Testis (tissue), 3 donors: ENCODE results near the gene ABCB8. TPM values are rescaled to one million over a fixed set of nuclear protein-coding genes. Genes with fewer than 3 reads are reported as not detected.
"Not testable (repeated sequence)": the region's sequence is repeated elsewhere in the genome, so short reads cannot be mapped to it uniquely, and the experiment has no call there.

Source experiments
- DNase-seq: peaks from one replicate; pipeline ENCODE4 v3.0.0-alpha.2; 2019
- H3K27ac ChIP-seq, 2 donors: fragments of 200-600 bp; sonication (generic); one replicate each; pipeline ENCODE4 v1.5.1; 2019
- H3K27me3 ChIP-seq: fragments of 200-600 bp; sonication (generic); one replicate; pipeline ENCODE4 v1.5.1; 2019
- H3K36me3 ChIP-seq: fragments of 200-600 bp; sonication (generic); one replicate; pipeline ENCODE4 v1.5.1; 2017; ENCODE audit warnings: low read depth; ENCODE audit errors: missing control alignments
- H3K4me1 ChIP-seq: fragments of 200-600 bp; sonication (generic); one replicate; pipeline ENCODE4 v1.5.1; 2019
- H3K4me3 ChIP-seq, 2 donors: fragments of 200-600 bp; sonication (generic); one replicate each; pipeline ENCODE4 v1.5.1; 2017 to 2019
- H3K9me3 ChIP-seq: fragments of 200-600 bp; sonication (generic); one replicate; pipeline ENCODE4 v1.5.1; 2017
- POLR2A ChIP-seq: fragments of 450-650 bp; IDR thresholded peaks from one replicate; pipeline ENCODE4 v1.6.1; 2017; ENCODE audit warnings: antibody characterized with exemption, mild to moderate bottlenecking, moderate library complexity
- WGBS, 2 donors: methylation state at CpG; one replicate each; pipeline ENCODE4 v1.1.5; 2018; 5-methylcytosine and 5-hydroxymethylcytosine counted together
- intact Hi-C: fragments of 100-400 bp; cut with DNase I; formaldehyde crosslinking; loops from one replicate; pipeline ENCODE4 v1.15.1; 2023; ENCODE audit warnings: low total_unique reads
- polyA plus RNA-seq: library from polyadenylated mRNA; stranded (reverse); fragments of 350-450 nt; fragmentation: Illumina TruSeq; extraction: RNeasy Lipid Tissue Mini Kit (QIAGEN cat#74804); gene quantifications from one replicate; pipeline ENCODE4 v1.2.3, GENCODE V29; 2014; ENCODE audit warnings: low read depth, low replicate concordance; ENCODE audit not compliant: insufficient read depth
- total RNA-seq, 2 donors: library from RNA; depleted of rRNA; stranded (reverse); fragments of >200 nt; gene quantifications; one replicate each; pipeline ENCODE4 v1.2.3, GENCODE V29; 2016
- TF ChIP-seq, protein P1 (sequence below), 3 experiments: fragments of 450-650 bp in 2 of 3; fragments of 200-600 bp in 1 of 3; sonication (generic) in 1 of 3; IDR thresholded peaks; one replicate each; pipeline ENCODE4 v1.5.1; 2016 to 2019; ENCODE audit warnings: antibody characterized with exemption in 3 of 3, mild to moderate bottlenecking in 2 of 3, moderate library complexity in 1 of 3

The ABCB8 gene
- total and polyA plus RNA-seq, 3 donors from 2014 or later: 34.9 to 76.8 (median 59.6) TPM

DNA sequence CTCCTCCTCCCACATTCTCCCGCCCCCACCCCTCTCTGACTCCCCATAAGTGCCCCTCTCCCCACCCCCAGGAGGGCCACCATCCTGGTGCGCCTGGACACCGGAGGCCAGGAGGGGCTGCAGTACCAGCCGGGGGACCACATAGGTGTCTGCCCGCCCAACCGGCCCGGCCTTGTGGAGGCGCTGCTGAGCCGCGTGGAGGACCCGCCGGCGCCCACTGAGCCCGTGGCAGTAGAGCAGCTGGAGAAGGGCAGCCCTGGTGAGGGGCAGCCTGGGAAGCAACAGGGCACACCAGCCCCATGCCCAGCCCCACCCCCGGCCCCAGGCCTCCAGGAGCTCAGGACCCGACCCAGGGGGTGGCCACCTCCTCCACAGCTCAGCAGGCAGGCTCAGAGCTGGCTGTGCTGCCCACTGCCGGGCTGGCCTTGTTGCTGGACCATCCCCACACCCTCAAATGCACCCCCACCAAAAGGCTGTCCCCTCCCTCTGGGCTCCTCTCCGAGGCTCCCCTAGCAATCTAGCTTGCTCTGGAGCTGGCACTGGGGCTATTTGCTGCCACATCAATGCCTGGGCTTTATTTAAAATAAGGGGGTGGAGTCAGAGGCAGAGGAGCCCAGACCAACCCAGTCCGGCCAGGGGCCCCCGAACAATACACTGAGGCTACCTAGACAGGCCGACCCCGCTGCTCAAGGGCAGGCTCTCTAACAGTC is 18.8 kb upstream of the ABCB8 start:
- WGBS, 2 donors: 51 to 76% methylated on average over 3 to 22 of the region's 22 CpGs
- Histone ChIP-seq H3K27ac (no peak overlapping the region), H3K4me3 (no peak overlapping the region), H3K4me1 (peaks cover 7% of the 10 kb centered on the region), H3K36me3 (no peaks in the 10 kb centered on the region), H3K27me3 (no peaks in the 10 kb centered on the region), H3K9me3 (no peaks in the 10 kb centered on the region)
- intact Hi-C loops: no loop called here
- TF ChIP-seq POLR2A: no peak
- TF ChIP-seq, protein P1, sequence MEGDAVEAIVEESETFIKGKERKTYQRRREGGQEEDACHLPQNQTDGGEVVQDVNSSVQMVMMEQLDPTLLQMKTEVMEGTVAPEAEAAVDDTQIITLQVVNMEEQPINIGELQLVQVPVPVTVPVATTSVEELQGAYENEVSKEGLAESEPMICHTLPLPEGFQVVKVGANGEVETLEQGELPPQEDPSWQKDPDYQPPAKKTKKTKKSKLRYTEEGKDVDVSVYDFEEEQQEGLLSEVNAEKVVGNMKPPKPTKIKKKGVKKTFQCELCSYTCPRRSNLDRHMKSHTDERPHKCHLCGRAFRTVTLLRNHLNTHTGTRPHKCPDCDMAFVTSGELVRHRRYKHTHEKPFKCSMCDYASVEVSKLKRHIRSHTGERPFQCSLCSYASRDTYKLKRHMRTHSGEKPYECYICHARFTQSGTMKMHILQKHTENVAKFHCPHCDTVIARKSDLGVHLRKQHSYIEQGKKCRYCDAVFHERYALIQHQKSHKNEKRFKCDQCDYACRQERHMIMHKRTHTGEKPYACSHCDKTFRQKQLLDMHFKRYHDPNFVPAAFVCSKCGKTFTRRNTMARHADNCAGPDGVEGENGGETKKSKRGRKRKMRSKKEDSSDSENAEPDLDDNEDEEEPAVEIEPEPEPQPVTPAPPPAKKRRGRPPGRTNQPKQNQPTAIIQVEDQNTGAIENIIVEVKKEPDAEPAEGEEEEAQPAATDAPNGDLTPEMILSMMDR (IDR thresholded peaks at IDR 0.05): no peak
- DNase-seq: no peak

DNA sequence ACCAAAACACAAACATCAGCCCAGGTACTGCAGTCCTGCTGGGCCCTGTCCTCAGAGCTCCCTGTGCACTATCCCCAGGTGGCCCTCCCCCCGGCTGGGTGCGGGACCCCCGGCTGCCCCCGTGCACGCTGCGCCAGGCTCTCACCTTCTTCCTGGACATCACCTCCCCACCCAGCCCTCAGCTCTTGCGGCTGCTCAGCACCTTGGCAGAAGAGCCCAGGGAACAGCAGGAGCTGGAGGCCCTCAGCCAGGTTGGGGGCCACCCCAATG is 18.3 kb upstream of the ABCB8 start:
- Histone ChIP-seq H3K4me3 (no peak overlapping the region), H3K27me3 (no peaks in the 10 kb centered on the region), H3K4me1 (peaks cover 7% of the 10 kb centered on the region), H3K36me3 (no peaks in the 10 kb centered on the region), H3K27ac (no peak overlapping the region), H3K9me3 (no peaks in the 10 kb centered on the region)
- WGBS, 2 donors: 48 to 54% methylated on average over 7 of the region's 7 CpGs
- intact Hi-C loops: no loop called here
- no peak for TF ChIP-seq POLR2A
- TF ChIP-seq, protein P1 (IDR thresholded peaks at IDR 0.05): no peak
- no peak for DNase-seq

DNA sequence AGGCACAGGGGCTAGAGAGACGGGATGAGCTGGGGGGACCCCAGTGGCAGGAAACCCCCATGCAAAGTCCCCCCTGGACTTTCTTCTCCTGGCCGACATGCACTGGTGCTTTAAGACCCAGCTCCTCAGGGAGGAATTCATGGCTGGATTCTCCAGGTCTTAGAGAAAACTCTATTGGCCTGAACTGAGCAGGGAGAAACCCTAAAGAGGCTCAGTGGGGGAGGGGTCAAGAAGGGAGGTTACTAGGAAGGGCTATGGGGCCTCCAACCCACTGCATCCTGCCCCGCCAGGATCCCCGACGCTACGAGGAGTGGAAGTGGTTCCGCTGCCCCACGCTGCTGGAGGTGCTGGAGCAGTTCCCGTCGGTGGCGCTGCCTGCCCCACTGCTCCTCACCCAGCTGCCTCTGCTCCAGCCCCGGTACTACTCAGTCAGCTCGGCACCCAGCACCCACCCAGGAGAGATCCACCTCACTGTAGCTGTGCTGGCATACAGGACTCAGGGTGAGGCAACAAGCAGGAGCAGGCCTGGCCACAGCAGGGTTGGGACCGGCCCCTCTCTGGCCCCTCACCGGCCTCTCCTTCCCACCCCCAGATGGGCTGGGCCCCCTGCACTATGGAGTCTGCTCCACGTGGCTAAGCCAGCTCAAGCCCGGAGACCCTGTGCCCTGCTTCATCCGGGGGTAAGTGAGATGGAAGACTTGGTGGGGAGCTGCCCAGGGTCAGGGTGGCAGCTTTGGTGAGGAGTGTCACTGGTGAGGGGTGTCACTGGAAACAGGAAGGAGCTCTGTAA is 17.7 kb upstream of the ABCB8 start:
- Histone ChIP-seq H3K9me3 (no peaks in the 10 kb centered on the region), H3K4me1 (peaks cover 7% of the 10 kb centered on the region), H3K4me3 (no peak overlapping the region), H3K36me3 (no peaks in the 10 kb centered on the region), H3K27ac (no peak overlapping the region), H3K27me3 (no peaks in the 10 kb centered on the region)
- DNase-seq: no peak
- 51 to 55% methylated on average over 10 to 17 of the region's 18 CpGs for WGBS, 2 donors
- intact Hi-C loops: no loop called here
- TF ChIP-seq POLR2A: no peak
- TF ChIP-seq, protein P1 (IDR thresholded peaks at IDR 0.05): no peak

DNA sequence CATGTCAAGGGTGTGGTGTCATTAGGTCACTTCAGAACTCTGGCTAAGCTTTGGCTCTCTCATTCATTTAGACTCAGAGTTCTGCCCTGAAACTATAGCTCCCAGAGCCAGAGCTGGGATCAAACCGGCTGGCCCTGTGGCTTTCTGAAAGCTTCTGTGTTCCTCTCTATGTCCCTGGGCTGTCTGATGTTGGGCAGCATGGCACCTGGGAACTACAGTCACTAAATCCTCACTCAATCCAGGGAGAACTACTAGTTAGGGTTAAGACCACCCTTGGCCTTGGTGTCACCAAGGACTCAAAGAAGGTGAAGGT is 17.2 kb upstream of the ABCB8 start:
- intact Hi-C loops: no loop called here
- H3K27ac ChIP-seq: no peak overlapping the region
- H3K36me3 ChIP-seq: no peaks in the 10 kb centered on the region
- TF ChIP-seq, protein P1 (IDR thresholded peaks at IDR 0.05): no peak
- no peak for DNase-seq
- WGBS, 2 donors: 63 to 70% methylated on average over 1 of the region's 1 CpG
- peaks cover 7% of the 10 kb centered on the region for H3K4me1 ChIP-seq
- H3K27me3 ChIP-seq: no peaks in the 10 kb centered on the region
- no peak overlapping the region for H3K4me3 ChIP-seq
- H3K9me3 ChIP-seq: no peaks in the 10 kb centered on the region

DNA sequence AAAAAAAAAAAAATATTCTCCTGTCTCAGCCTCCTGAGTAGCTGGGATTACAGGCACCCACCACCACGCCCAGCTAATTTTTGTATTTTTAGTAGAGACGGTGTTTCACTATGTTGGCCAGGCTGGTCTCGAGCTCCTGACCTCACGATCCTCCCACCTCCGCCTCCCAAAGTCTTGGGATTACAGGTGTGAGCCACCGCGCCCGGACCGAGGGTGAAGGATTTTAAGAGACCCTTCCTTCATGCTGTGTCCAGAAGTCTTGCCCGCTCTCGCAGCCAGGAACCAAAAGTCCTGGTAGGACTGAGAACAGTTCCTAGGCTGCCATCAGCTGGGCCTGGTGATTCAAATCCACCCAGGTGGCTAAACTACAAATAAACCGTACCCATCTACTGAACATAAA is 16.6 kb upstream of the ABCB8 start:
- H3K27me3 ChIP-seq, DNase-seq, intact Hi-C loops: not testable (repeated sequence)

More for the DNA sequence above, 16.6 kb upstream of the ABCB8 start:
- H3K36me3 ChIP-seq, H3K4me3 ChIP-seq, H3K27ac ChIP-seq, H3K9me3 ChIP-seq, H3K4me1 ChIP-seq: not testable (repeated sequence)
- 89 to 90% methylated on average over 12 of the region's 12 CpGs for WGBS, 2 donors
